Omental fat pad (tissue), 4 donors: Measurements from ENCODE around the gene CPZ. TPM values are rescaled to one million over a fixed set of nuclear protein-coding genes. Genes with fewer than 3 reads are reported as not detected.

Experiments
- ATAC-seq: fragments of 150-250 bp; one replicate; pipeline ENCODE4 v1.9.1; 2016; ENCODE audit warnings: mild to moderate bottlenecking, moderate library complexity; ENCODE audit not compliant: low FRiP score
- DNase-seq: peaks from one replicate; pipeline ENCODE4 v3.0.0-alpha.2; 2019; ENCODE audit warnings: low spot score
- total RNA-seq, 4 donors: library from RNA; depleted of rRNA; stranded (reverse); fragments of >200 nt; gene quantifications; one replicate each; pipeline ENCODE4 v1.1.0, GENCODE V29; 2016
- TF ChIP-seq, protein P1 (sequence below), 3 donors: fragments of 450-650 bp; IDR thresholded peaks; one replicate each; pipeline ENCODE4 v1.5.1; 2016 to 2017; ENCODE audit warnings: antibody characterized with exemption in 3 of 3, mild to moderate bottlenecking in 3 of 3, moderate library complexity in 2 of 3

CPZ gene
- total RNA-seq, 4 donors from 2014 or later = 0.32 to 14.2 (median 8.4) TPM

DNA sequence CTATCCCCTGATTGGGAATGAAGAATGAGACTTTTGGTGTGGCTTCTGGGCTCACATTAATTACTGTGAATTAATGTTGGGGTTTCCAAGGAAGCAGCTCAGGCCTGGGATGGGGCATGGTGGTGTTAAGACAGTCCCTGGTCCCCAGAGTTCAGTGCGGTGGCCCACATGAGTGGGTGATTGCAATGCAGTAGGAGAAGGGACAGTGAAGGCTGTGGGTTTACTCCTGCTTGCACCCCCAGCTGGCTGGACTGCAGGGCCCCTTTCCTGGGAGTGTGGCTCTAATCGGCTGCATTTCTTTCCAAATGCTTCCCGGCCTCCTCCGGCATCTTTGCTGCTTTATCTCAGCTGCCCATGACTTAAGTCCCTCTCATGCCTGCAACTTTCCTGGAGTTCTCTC is 40.5 kb upstream of the CPZ start:
- ATAC-seq = no peak
- TF ChIP-seq, protein P1, sequence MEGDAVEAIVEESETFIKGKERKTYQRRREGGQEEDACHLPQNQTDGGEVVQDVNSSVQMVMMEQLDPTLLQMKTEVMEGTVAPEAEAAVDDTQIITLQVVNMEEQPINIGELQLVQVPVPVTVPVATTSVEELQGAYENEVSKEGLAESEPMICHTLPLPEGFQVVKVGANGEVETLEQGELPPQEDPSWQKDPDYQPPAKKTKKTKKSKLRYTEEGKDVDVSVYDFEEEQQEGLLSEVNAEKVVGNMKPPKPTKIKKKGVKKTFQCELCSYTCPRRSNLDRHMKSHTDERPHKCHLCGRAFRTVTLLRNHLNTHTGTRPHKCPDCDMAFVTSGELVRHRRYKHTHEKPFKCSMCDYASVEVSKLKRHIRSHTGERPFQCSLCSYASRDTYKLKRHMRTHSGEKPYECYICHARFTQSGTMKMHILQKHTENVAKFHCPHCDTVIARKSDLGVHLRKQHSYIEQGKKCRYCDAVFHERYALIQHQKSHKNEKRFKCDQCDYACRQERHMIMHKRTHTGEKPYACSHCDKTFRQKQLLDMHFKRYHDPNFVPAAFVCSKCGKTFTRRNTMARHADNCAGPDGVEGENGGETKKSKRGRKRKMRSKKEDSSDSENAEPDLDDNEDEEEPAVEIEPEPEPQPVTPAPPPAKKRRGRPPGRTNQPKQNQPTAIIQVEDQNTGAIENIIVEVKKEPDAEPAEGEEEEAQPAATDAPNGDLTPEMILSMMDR (IDR thresholded peaks at IDR 0.05) = no peak
- no peak for DNase-seq

DNA sequence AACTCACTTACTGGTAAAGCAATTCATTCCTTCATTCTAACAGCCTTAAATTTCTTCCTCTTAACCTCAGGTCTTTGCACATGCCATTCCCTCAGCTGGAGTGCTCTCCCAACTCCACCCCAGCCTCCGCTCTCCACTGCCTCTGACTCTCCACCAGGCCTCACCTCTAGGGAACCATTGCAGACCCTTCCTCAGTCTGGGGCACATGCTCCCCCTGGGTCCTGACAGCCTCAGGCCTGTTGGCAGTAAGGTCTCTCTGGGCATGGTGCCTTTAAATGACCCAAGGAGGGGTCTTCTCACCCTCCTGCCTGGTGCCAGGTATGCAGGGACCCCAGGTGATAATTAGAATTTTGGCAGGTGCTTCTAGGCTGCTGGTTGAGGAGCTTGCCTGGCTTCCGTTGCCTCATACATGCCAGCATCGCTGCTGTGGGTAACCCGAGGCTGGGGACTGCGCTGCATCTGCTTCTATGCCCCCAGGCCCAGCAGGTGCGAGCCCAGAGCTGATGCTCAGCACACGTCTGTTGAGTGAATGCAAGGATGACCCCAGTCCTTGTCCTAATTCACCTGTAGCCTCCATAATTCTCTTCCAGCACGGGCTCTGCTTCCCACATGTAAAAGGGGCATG is 39.9 kb upstream of the CPZ start:
- no peak for ATAC-seq
- DNase-seq = no peak
- TF ChIP-seq, protein P1 (IDR thresholded peaks at IDR 0.05) = no peak

DNA sequence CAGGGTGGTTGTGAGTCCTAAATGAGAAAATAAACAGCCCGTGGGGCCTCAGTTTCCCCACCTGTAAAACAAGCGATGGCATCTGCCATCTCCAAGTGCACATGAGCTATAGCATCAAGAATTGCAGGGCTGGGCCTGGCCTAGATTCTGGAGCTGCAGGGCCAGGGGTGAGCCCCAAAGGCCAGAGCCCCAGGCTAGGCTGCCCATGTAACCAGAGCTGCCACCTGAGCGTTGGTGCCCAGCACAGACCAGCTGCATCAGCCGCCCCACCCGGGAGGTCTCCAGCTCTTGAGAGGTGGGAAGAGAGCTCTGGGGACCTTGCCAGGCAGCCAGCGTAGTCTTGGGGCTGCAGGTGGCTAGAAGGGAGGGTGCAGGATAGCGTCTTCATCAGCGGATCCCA is 39.3 kb upstream of the CPZ start:
- TF ChIP-seq, protein P1 (IDR thresholded peaks at IDR 0.05) = no peak
- ATAC-seq (no peak), DNase-seq (no peak)

DNA sequence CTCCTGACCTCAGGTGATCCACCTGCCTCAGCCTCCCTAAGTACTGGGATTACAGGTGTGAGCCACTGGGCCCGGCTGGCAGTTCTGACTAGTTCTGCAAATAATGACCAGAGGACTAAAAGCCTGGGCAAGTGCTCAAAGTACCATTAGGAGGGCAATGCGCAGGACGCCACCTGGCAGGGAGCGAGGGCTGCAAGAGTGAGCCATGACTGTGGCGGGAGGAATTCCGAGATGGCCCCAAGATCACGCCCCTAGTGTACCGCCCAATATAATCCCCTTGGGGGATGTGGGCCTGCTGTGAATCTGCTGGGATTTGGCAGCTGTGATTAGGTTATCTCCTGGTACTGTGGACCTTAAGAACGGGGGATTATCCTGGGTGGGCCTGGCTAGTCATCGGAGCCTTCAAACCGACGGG is 38.6 kb upstream of the CPZ start:
- DNase-seq = no peak
- no peak for ATAC-seq
- TF ChIP-seq, protein P1 (IDR thresholded peaks at IDR 0.05) = no peak

DNA sequence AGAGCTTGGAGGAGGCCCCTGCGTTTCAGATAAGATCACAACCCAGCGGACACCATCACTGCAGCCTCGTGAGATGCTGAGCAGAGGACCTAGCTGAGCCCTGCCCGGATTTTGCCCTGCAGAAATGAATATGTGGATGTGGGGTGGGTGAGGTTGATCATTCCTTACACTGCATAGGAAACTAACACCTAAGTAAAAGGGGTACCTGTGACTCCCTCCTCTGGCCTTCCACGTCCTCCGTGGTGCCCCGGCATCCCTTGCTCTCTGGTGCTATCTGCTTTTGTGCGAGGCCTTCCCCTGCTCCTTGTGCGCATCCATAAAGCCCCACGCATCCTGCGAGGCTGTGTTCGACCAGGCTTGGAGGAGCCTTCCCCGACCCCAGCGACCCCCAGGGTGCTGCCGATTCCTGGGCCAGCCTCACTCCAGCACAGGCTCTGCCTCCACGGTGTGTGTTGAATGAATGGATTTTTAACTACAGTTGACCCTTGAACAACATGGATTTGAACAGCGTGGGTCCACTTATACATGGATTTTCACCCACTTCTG is 37.9 kb upstream of the CPZ start:
- TF ChIP-seq, protein P1 (IDR thresholded peaks at IDR 0.05) = no peak
- ATAC-seq (no peak), DNase-seq (no peak)

DNA sequence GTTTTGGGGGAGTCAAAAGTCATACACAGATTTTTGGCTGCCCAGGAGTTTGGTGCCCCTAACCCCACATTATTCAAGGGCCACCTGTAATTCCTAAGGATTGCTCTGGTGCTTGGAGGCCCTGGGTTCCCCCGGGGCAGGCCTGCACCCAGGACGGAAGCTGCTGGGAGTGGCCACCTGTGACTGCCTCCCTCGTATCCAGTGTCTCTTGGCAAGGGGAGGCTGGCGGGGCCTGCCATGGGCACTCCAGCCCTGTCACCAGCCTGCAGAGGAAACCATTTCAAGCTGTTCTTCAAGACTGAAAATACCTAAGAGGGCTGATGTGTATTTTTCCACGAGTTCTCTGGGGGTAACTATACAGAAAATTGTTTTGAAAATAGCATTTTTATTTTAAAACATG is 36.8 kb upstream of the CPZ start:
- ATAC-seq (no peak), DNase-seq (no peak)
- TF ChIP-seq, protein P1 (IDR thresholded peaks at IDR 0.05) = no peak
